MV-4-11 (cell line): ENCODE data around the gene SMG6.

Source experiments
- DNase-seq: peaks from one replicate; lab custom pipeline; 2025; lab: John Stamatoyannopoulos, UW

SMG6 gene

GRCh38 chr17:2235265-2235664 lies 68.3 kb downstream of the SMG6 start:
- no peak for DNase-seq

DNA sequence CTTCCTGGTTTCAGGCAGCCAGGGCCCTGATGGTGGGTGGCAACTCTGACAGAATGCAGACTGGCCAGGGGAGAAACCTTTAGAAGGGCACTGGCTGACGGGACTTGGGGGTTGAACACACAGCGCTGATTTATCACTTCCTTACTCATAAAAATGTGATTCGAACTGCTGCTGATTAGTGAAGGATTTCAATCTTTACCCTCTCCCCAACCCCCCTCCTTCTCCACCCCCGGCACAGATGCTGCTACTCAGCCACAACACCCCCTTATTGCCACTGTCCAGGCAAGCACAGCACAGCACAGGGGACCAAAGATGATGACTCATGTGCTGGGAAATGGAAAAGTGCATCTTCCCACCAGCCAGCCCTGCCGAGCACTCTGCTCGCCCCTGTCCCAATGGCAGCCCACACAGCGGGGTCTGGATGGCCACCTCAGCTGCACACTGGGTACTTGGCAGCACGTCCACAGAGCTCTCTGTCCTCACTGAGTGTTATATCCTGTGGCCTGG lies 70.1 kb downstream of the SMG6 start:
- no peak for DNase-seq

DNA sequence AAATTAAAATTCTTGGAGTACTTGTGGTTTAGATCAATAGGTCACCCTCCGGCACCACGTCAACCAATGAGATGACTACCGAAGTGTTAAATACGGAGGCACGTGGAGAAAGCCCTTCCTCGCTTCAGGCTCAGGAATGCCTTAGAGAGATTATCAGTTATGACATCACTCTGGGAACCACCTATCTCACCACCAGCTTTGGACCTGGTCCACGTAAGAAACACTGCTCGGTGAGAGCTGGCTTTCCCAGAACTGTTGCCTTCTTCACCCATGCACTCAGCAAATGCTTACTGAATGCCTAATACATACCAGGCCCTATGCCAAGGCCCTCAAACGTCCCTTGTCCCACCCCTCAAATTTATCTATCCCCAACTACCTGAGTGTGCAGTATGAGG lies 71.3 kb downstream of the SMG6 start:
- no peak for DNase-seq

DNA sequence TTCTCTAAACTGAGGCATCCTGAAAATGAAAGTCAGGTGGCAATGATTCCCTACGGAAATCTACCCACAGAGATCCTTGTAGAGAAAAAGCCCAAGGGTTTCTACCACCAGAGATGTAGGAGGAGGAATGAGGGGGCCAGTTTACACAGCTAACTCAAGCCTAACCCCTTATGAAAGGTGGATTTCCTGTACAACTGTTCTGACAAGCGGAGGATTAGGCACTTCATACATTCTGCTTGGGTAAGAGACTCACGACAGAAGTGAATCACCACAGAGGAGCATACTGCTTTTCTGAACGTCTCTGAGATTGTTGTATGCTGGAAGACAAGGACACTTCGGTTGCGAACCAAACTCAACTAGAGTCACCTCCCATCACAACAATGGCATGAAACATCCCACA lies 72.7 kb downstream of the SMG6 start:
- peak; percentile 6 for DNase-seq

DNA sequence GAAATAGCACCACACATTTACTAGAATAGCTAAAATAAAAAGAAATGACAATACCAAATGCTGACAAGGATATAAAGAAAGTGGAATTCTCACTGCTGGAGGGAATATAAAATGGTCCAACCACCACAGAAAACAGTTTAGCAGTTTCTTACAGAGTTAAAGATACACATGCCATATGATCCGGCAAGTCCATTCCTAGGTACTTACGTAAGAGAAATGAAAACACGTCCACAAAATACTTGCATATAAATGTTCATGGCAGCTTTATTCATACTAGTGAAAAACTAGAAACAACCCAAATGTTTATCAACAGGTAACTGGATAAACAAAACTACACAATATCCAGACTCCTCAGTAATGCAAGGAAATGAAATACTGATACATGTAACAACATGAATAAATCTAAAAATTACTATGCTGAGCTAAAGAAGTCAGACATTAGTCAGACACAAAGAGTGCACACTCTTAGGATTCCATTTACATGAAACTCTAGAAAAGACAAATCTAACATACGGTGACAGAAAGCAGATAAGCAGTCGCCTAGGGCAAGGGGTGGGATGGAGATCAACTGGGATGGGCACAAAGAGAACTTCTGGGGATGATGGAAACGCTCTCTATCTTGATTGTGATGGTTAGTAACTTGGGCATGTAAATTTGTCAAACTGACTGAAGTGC lies 76.4 kb downstream of the SMG6 start:
- no peak for DNase-seq

- no peak for DNase-seq
Observed at GRCh38 chr17:2223617-2223927, 80.0 kb downstream of the SMG6 start.

- DNase-seq = no peak
Observed at GRCh38 chr17:2222901-2223616, 80.5 kb downstream of the SMG6 start.

- no peak for DNase-seq
Observed at GRCh38 chr17:2222301-2222700, 81.3 kb downstream of the SMG6 start.

GRCh38 chr17:2218426-2218825 lies 85.2 kb downstream of the SMG6 start:
- DNase-seq = no peak

DNA sequence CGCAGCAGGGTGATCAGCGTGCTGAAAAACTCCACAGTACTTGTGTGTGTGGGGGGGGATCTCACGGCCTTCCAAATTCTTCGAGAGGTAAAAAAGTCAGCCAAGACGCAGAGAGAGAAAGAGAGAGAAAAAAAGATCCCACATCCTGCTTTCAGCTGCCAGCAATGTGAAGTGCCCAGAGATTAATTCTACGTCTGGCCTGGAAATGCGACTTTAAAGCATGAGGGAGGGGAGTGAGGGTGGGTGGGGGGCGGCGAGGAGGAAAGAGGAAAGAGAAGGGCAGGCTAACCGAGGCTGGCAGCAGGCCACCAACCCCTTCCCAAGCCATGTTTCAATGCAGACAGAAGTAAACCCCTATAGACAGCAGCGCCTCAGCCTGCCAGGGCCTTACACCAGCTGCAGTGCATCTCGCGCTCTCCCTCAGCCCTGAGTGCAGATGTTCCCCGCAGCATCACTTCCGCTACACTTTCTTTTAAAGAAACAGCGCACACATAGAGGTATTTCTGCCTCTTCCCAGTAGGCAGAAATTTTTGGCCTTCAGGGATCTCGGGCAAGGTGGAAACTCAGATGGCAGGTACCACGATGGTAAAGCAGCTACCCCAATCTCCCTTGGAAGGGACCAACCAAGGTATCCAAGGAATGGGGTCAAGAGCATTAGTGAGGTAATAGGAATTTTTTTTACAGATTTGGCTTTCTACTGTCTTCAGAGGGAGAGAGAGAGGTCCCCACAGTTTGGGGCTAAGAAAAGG lies 87.8 kb downstream of the SMG6 start:
- DNase-seq = peak; percentile 67

DNA sequence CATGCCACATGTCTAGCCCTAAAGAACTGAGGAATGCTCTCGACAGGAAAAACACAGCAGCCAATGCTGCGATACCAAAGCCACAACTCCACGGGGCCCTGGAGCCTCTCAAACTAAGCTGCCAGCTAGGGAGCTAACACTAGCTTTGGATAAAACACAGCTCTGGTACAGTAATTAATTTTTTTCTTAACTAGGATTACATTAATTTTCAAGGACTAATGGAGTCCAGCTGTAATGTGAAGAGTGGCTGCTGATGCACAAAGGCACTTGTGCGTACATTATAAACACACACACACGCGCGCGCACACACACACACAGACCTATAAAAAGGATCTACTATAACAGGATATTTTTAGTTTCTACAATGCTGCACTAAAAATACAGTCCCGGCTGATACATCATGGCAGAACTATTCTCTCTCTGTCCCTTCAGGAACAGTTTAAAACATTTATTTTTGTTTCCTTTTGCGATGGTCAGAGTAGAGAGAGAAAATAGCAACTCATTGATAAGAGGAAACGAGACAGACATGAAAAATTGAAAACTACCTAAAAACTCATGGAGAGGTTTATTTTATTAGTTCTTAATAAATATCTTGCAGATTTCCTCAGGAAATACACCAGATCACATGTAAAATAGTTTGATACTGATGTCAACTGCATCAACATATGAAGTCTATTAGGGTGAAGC lies 88.5 kb downstream of the SMG6 start:
- peak; percentile 26 for DNase-seq

GRCh38 chr17:2214047-2214928 lies 89.3 kb downstream of the SMG6 start:
- DNase-seq = peak; percentile 64

DNA sequence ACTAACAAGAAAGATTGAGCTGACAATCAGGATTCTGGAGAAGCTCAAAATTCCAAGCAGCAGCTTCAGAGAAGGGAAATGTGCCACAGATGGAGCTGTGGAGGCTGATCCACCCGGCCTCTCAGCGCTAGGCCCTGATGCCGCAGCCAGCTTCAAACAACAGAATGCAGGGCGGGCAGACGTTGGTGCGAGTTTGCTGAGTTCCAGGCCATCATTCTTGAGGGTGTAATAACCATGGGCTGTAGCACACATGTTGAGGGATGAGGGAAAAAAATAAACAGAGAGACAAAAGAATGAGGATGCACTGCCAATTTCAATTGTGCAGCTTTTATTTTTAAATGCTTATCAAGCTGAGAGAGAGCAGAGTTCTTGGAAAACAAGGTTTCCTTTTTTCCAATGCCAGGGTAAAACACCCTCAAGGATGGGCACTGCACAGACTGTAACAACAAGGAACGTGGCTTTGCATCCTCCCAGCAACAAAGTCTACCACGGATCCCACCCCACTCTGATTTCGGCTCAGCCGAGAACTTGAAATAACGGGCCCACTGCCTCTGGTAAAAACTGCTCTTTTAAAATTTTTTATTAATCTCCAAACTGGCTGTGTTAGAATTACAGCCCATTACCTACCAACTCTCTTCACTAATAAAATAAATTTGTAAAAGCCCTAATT lies 90.2 kb downstream of the SMG6 start:
- DNase-seq = no peak

GRCh38 chr17:2212400-2212981 lies 91.1 kb downstream of the SMG6 start:
- no peak for DNase-seq

- DNase-seq = no peak
Observed at GRCh38 chr17:2211661-2212399, 91.8 kb downstream of the SMG6 start.

- no peak for DNase-seq
Observed at GRCh38 chr17:2210726-2211125, 92.9 kb downstream of the SMG6 start.

- DNase-seq = peak; percentile 39
Observed at GRCh38 chr17:2207815-2208515, 95.6 kb downstream of the SMG6 start.

- DNase-seq = no peak
Observed at GRCh38 chr17:2204393-2204792, 99.2 kb downstream of the SMG6 start.

- no peak for DNase-seq
Observed at GRCh38 chr17:2203818-2204217, 99.8 kb downstream of the SMG6 start.
